ENCODE data around the gene CBL.

DNA sequence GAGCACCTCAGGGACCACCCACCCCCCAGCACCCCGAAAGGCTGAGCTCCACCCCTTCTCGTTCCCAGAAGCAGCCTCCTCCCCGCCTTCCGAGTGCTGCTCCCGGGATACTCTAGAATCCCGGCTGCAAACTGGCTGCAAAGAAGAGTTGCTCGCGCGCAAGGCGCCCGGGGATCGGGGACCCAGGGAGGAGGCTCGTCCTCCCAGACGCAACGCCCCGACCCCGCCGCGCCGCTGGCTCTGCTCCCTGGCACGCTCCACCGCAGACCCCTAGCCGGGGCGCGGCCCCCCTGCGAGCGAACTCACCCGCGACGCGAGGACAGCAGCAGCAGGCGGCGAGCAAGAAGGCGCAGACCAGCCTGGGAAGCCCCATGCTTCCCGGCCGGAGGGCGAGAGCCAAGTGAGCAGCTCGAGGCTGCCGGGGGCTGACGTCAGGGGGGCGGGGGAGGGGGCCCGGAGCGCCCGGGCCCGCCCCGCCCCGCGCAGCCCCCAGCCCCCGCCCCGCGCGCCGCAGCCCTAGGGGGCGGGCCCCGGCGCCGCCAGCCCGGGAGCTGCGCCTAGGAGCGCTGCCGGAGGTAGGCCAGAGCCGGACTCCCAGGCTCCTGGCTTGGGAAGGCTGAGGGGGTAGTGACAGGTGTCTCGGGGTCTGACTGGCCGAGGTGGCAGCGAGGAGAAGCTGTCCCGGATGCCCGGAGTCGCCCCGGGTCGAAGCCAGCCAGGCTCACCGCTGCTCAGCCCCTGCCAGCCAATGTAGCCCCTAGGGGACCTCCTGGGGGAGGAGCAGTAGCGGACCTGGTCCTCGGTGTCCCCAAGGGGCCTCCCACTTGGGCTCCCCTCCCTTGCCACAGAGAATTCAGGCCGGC lies 110.8 kb downstream of the CBL start, which contains the start of gene MCAM:
- TF ChIP-seq, protein P1, sequence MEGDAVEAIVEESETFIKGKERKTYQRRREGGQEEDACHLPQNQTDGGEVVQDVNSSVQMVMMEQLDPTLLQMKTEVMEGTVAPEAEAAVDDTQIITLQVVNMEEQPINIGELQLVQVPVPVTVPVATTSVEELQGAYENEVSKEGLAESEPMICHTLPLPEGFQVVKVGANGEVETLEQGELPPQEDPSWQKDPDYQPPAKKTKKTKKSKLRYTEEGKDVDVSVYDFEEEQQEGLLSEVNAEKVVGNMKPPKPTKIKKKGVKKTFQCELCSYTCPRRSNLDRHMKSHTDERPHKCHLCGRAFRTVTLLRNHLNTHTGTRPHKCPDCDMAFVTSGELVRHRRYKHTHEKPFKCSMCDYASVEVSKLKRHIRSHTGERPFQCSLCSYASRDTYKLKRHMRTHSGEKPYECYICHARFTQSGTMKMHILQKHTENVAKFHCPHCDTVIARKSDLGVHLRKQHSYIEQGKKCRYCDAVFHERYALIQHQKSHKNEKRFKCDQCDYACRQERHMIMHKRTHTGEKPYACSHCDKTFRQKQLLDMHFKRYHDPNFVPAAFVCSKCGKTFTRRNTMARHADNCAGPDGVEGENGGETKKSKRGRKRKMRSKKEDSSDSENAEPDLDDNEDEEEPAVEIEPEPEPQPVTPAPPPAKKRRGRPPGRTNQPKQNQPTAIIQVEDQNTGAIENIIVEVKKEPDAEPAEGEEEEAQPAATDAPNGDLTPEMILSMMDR (conservative IDR thresholded peaks at IDR 0.05; ENCODE audit: low read length): no peak
- TF ChIP-seq EZH2phosphoT487 (IDR thresholded peaks at IDR 0.05; ENCODE audit: borderline replicate concordance, low read depth, low read length): no peak
